Stimulated activated CD4-positive, alpha-beta T cell treated with anti-CD3 and anti-CD28 coated beads, TNF-alpha, amount 100 ng/mL, for 24 hours (primary cell): ENCODE results near the gene ZNF174.
A peak's percentile ranks its signal among the peaks of the same experiment; 100 is the strongest.

Source experiments
- DNase-seq, 3 experiments: peaks; one replicate each; pipeline ENCODE4 v3.0.0-alpha.2; 2020; ENCODE audit warnings: low read depth in 3 of 3

The ZNF174 gene

DNA sequence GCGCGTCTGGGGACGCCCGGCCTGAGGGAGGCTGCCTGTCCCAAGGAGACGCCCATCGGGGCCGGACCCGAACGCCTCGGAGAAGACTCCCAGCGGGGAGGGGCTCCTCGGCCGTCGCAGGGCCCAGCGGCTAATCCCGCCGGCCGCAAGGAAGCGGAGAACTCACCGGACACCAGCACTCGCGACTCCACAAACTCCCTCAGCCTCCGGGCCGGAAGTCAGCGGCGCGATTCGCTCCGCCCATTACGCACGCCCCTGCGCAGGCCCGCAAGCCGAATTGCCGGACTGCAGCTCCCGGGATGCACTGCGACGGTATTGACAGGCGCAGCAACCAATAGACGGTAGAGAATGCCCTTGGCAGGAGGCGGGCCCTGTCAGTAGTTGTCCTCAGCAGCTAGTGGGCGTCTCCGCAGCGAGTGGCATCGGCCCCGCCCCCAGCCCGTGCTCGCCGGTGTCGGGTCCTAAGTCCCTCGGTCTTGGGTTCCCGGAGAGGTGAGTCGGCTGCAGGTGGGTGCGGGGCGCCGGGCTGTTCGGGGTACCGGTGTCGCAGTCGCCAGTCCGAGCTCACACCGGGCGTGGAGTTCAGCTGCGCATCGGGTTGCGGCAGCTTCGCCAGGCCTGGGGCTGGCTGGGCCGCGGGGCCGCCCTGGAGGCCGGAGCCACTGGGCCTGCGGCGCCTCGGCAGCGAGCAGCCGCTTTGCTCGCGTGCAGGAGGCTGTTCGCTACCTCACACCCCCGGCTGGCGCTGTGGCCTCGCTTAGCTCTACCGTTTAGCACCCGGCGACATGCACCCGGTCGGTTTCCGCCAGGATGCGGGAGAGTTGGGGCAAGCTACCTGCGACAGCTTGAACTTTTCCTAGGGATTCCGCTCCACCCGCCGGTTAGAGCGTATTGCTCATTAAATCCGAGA, at the start of gene ZNF174, which contains the start of gene ZSCAN32:
Gene ZNF174, plus strand, starts transcription at position 437 of the 910 bp plus-strand sequence. CDS start 790 bp downstream, outside the sequence.
Gene ZSCAN32, minus strand, starts transcription at position 226 of the 910 bp plus-strand sequence. CDS start 3,447 bp downstream, outside the sequence.
- peak; percentile 97 to 98 (median 98) for DNase-seq

DNA sequence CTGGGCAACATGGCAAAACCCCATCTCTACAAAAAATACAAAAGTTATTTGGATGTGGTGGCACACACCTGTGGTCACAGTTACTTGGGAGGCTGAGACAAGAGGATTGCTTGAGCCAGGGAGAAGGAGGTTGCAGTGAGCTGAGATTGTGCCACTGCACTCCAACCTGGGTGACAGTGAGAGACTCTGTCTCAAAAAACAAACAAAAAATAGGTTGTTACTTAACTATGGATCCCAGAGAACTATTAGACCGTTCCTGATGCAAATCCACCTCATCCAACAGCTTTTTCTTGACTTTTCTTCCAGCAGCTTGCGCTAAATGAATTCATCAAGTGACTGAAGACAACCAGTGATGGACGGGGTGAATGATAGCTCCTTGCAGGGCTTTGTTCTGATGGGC, 45.4 kb upstream of the ZNF174 start, which contains the start of gene OR2C1:
Gene OR2C1, plus strand, starts transcription at position 301 of the 400 bp plus-strand sequence. Its CDS starts 52 bp downstream, at position 353.
- no peak for DNase-seq

DNA sequence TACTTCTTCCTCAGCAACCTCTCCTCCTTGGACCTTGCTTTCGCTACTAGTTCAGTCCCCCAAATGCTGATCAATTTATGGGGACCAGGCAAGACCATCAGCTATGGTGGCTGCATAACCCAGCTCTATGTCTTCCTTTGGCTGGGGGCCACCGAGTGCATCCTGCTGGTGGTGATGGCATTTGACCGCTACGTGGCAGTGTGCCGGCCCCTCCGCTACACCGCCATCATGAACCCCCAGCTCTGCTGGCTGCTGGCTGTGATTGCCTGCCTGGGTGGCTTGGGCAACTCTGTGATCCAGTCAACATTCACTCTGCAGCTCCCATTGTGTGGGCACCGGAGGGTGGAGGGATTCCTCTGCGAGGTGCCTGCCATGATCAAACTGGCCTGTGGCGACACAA, 44.9 kb upstream of the ZNF174 start:
- no peak for DNase-seq

DNA sequence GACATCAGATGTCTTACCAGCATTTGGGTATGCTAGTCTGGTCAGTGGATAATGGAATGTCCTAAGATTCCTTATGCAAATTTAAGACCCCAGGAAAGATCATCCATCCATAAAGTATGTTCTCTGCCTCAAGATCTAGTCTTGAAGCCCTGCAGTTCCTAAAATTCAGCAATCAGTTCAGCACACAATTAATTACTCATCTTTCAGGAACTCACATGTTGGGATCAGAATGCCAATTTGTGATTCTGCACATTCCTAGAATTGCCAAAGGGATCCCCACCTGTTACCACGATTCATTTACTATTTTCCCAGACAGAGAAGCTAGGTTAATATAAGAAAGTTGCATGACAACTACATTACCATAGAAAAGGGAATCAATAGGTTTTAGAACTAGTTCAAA, 42.1 kb upstream of the ZNF174 start:
- DNase-seq = no peak

DNA sequence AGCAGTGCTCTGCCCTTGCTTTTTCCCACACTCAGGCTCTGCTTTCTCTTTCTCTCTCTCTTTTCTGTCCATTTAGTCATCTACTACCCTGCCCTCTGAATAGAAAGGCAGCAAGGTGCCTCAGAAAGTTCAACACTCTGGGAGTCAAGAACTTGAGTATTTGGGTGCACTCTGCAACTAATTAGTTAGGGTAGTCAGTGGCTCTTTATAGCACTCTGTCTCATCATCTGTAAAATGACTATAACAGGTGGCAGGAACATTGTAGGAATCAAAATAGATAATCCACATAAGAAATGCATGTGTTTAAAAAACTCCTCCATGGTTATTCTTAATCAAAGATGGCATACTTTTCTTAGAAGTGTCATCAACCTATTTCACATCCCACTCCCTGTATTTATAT, 38.1 kb upstream of the ZNF174 start:
- no peak for DNase-seq

DNA sequence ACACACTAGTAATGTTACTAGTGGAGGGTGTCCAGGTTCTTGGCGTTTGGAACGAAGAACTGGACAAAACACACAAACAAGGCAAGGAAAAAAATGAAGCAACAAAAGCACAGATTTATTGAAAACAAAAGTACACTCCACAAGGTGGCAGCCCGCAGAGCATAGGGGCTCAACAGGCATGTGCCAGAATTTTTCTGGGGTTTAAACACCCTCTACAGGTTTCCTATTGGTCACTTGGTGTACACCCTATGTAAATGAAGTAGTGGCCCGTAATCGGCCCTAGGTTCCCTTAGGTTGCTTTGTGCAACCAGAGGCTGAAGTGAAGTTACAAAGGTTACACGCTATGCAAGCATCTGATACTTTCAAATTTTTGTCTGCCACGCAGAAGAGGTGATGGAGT, 37.2 kb upstream of the ZNF174 start:
- no peak for DNase-seq

DNA sequence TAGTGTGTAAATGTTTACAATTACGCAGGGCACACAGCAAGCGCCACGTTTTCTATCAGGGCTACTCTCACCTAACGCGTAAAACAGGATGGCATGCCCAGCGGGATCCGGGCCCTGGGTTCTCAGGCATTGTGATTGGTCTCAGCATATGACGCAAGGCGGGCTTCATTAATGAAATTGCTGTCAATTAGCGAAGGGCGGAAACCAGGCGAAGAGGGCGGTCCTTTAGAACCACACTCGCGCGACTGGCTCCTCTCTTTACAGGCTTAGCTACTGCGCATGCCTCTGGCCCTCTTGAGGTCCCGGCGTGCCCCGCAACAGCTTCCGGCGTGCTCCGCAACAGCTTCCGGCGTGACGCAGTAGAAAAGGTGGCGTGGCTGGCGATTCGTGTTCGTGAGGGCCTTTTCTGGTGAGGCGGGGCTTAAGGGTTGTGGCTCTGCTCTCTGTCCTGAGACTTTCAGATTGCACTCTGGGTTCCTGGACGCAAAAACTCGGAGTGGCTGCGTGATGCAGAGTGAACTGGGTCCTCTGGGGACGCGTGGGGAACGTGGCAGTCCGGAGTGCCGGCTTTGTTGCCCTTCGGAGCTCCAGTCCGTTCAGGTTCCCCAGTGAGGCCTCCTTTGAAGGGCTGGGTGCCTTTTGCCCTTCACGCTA, 36.1 kb upstream of the ZNF174 start:
- DNase-seq = peak; percentile 75 to 85 (median 78)

DNA sequence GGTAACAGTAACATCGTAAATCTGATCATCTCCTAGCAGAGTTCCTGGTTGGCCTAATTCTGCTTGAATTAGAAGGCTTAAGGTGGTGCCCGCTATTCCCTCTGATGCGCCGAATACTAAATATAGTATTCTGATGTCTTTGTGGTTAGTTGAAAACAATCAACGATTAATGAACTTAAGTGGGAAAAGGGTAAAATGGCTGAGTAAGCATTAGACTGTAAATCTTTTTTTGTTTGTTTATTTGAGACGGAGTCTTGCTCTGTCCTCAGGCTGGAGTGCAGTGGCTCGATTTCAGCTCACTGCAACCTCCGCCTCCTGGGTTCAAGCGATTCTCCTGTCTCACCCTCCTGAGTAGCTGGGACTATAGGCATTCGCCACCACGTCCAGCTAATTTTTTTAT, 31.9 kb upstream of the ZNF174 start:
- DNase-seq = no peak

DNA sequence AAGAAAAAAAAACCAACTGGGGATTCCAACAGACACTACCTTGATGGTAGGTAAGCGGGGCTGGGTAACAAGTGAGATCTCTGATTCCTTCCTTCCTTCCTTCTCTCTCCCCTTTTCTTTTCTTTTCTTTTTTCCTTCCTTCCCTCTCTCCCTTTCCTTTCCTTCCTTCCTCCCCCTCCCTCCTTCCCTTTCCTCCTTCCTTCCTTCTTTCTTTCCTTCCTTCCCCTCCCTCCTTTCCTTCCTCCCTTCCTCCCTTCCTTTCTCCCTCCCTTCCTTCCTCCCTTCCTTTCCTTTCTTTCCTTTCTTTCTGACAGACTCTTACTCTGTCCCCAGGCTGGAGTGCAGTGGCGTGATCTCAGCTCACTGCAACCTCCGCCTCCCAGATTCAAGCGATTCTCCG, 25.3 kb upstream of the ZNF174 start:
- no peak for DNase-seq

DNA sequence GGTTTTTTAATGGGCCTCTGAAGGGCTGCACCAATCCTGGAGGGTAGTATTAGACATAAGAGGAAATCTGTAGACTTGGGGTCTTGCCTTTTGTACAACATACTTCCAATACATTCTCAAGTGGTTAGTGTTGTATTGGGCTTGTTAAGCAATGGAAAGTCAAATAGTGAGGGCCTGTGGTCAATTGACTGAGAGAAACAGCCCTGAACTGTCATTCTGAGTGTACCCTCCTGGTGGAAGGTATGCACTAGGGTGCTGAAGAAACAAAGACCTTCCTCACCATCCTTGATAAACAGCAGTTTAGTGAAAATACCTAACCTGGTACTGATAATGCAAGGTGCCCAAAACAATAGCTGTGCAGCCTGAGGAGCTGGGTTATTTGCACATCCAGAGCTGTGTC, 23.1 kb upstream of the ZNF174 start:
- no peak for DNase-seq

DNA sequence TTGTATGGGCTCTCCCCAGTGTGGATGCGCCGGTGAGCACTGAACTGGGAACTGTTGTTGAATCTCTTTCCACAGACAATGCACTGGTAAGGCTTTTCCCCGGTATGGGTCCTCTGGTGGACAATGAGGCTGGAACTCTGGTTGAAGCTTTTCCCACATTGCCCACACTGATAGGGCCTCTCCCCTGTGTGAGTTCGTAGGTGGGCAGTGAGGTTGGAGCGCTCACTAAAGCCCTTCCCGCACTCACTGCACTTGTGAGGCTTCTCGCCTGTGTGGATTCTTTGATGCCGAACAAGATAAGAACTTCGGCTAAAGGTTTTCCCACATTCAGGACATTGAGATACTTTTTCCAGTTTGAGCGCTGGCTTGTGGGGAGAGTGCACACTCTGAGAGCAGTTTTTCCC, 18.0 kb upstream of the ZNF174 start:
- DNase-seq = no peak

DNA sequence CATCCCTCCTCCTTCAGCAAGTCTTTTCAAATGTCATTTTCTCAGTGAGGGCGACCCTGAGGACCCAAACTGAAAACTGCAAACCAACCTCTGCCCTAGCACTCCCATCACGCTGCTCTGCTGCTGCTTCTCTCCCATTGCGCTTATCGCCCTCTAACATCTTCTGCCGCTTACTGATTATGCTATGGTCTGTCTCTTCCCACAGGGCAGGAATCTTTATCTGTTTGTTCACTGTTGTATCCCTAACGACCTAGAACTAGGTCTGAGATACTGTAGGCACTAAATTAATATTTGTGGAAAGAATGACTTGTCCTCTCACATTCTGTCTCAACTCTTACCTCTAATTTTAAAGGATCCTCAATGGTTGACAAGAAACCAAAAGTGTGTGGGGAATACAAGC, 12.7 kb upstream of the ZNF174 start:
- no peak for DNase-seq

DNA sequence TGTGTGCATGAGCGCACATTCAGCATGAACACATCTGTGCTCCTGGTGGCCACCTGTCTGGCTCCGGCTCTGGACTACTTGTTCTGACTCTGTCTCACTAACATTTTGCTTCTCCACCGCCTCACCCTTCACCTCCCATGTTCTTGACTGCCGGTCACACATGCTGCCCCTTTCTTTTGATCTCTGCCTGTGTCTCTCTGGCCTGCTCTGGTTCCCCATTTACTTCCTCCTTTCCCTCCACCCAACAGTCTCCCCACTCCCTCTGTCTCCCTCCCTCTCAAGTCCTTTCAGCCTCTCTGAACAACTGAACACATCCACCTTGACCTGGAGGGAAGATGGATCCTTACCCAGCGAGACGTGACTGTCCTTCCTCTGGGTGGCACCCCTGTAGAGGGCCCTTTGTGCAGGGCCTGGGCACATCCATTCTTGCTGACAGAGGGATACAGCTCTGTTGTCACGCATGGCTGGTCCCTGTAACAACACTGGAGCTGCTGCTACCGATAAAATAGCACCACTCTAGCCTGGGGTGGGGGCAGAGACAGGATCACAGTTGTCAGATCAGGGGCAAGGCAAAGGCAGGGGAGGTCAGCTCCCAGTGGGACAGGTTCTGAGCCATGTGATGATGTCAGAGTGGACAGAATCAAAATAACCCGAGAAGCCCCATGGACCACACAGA, 11.2 kb upstream of the ZNF174 start:
- DNase-seq = no peak

DNA sequence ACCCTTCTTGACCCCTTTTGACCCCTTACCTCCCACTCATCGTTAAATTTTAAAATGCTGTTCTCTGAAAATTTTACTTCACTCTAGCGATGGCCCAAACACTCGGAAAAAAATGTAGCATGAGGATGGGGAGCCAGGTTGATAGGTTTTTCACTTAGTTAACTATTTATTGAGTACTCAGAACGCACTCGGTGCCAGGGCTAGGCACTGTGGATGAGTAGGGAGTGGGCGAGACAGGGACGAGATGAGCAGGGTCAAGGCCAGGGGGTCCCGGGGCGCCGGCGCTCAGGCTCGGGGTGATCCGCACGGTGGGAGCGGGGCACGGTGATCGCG, 603 bp upstream of the ZNF174 start:
- no peak for DNase-seq

DNA sequence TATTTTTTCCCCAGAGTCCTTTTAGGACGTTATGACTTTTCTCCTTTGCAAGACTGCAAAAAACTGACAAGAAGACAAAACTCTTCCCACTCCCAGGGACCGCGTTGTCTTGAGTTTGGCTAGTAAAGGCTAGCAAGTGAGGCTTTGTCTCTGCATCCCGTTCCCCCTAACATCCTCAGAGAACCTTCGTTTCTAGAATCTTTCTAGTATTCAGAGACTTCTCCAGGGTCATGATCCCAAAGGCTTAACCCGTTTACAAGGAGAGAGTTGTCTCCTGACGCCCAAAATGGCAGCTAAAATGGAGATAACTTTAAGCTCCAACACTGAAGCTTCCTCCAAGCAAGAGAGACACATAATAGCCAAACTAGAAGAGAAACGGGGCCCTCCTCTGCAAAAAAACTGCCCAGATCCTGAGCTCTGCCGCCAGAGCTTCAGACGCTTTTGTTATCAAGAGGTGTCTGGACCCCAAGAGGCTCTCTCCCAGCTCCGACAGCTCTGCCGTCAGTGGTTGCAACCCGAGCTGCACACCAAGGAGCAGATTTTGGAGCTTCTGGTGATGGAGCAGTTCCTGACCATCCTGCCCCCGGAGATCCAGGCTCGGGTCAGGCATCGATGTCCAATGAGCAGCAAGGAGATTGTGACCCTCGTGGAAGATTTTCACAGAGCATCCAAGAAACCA, 843 bp downstream of the ZNF174 start:
- no peak for DNase-seq

DNA sequence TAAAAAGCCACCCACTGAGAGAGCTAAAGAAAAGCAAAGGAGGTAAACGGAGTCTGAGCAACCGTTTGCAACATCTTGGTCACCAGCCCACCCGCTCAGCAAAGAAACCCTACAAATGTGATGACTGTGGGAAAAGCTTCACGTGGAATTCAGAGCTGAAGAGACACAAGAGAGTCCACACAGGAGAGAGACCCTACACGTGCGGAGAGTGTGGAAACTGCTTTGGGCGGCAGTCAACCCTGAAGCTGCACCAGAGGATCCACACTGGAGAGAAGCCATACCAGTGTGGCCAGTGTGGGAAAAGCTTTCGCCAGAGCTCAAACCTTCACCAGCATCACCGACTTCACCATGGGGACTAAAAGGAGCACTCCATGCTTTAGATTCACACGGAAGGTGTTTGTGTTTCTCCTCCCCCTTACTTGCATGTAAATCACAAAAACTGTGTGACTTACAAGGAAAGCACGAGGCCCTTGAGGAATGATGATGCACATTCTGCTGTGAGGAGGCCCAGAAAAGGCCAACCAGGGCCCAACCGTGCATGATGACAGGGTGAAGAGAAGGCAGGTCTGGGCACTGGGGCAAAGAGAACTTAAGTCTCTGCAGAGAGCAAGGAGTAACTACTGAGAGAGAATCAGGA, 7.7 kb downstream of the ZNF174 start:
- DNase-seq = no peak

DNA sequence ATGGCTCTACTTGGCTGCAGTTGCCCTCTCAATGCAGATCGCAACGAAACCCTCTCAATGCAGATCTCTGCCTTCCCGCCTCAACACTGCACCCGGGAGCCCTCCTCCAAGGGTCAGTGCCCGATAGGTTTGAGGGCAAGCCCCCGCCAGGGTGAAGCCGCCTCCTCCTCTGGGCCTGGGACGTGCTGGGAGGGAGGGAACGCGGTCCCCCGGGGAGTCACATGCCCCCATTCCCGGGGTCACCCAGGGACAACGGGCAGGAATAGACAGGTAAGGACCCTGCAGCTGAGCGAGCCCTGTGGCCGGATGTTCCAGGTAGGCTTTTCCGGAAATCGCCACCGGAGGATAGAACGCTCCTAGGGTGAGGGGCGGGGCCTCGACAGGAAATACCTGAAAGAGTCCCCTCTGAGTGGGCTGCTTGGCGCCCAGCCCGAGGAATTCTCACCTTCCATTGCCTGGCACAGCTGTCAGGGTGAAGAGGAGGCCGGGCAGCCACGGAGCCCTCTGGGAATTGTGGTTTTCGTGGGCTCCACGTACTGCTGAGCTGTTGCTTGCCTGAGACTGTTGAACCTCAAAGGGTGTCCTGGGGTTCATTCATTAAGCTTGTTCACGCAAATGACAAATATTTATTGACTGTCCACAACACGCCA, 12.8 kb downstream of the ZNF174 start:
- DNase-seq = no peak

DNA sequence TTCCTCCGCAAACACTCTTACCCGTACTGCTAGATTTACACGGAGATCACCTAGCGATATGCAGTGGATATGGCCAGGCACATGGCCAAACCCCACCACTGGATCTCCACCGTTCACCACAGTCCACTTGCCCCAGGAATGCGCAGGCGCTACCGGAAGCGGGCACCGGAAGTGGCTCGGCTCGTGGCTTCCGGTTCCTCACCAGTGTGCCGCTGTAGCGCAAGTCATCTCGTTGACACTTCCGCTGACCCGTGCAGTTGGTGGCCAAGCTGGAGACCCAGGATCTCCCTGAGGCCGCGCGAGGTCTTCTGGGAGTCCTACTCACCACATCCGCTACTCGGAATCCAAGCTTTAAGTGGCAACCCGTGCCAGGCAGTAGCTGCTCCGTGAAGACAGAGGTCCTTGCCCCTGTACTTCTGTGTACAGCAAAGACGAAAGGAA, 30.8 kb downstream of the ZNF174 start:
- DNase-seq = peak; percentile 26 to 73 (median 44)

DNA sequence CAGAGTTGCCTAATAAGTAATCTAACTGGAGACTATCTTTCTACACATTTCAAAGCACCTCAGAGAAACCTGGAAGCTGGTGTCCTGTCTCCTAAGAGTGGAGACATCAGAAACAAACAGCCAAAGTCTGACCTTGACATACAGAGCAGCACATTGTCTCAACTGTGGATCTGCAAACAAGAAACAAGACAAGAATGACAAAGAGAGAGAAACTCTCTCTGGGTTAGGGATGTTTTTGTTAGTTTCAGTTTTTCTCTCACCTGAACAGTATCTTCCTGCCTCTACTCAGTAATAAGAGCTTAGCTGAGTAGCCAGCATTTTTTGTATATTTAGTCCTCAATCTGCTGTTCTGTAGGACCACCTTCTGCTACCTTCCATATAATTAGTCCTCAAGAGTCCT, 33.4 kb downstream of the ZNF174 start:
- DNase-seq = no peak

DNA sequence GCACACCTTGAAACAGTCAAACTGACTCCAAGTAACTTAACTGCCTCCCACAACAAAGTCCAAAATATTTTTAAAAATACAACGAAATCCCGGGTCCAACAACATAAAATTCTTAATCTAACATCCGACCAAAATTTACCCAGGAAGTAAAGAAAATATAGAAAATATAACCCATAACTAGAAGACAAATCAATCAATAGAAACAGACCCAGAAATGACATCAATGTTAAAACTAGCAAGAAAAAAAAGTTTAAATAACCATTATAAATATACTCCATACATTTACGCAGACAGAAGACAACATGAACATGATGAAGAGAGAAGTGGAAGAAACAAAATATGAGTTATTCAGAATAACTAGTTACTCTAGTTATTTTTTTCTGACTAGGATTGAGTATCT, 38.6 kb downstream of the ZNF174 start:
- no peak for DNase-seq
